IPS-15b (cell line): ENCODE data around the gene NPRL2.

Experiments used
- H3K27me3 ChIP-seq: one replicate; pipeline ENCODE4 v1.6.1; 2013; ENCODE audit warnings: low read length; ENCODE audit not compliant: control insufficient read depth, insufficient read depth
- H3K36me3 ChIP-seq: one replicate; pipeline ENCODE4 v1.6.1; 2013; ENCODE audit warnings: low read length; ENCODE audit not compliant: control insufficient read depth, insufficient read depth
- H3K4me1 ChIP-seq: one replicate; pipeline ENCODE4 v1.6.1; 2013; ENCODE audit warnings: mild to moderate bottlenecking, low read length; ENCODE audit not compliant: control insufficient read depth, insufficient read depth
- H3K4me3 ChIP-seq: one replicate; pipeline ENCODE4 v1.5.1; 2013; ENCODE audit warnings: low read depth, low read length
- H3K9ac ChIP-seq: one replicate; pipeline ENCODE4 v1.6.1; 2013; ENCODE audit warnings: low read depth, mild to moderate bottlenecking, low read length
- H3K9me3 ChIP-seq: one replicate; pipeline ENCODE4 v1.6.1; 2013; ENCODE audit warnings: mild to moderate bottlenecking, low read length; ENCODE audit not compliant: control insufficient read depth, insufficient read depth

Gene NPRL2

DNA sequence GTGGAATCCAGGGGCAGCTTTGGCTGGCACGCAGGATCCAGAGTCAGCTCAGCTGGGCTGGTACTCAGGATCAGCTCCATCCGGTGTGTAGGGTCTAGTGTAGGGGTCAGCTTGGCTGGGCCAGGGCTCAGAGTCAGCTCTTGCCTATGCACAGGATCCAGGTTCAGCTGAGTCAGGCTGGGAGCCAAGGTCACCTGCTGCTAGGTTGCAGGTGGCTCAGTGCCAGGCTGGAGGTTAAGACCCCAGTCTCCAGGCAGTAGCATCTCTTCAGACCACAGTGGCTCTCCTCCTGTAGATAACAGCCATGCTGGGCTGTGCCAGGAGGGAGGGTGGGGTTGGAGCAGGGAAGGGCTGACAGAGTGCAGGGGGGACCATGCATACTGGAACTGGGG is 53.2 kb downstream of the NPRL2 start:
- H3K27me3 ChIP-seq, result no peaks in the 10 kb centered on the region
- H3K36me3 ChIP-seq, result peaks cover 2% of the 10 kb centered on the region
- no peak overlapping the region for H3K9ac ChIP-seq
- no peaks in the 10 kb centered on the region for H3K4me1 ChIP-seq
- no peak overlapping the region for H3K4me3 ChIP-seq
- H3K9me3 ChIP-seq, result no peaks in the 10 kb centered on the region
